BJ (cell line): ENCODE results near the gene CARMIL3. TPM values are rescaled to one million over a fixed set of nuclear protein-coding genes. Genes with fewer than 3 reads are reported as not detected.
"Not testable (repeated sequence)": the region's sequence is repeated elsewhere in the genome, so short reads cannot be mapped to it uniquely, and the experiment has no call there.

Experiments used
- CTCF ChIA-PET: fragments of 350-600 bp; formaldehyde crosslinking; extraction: SDS; loops from one replicate; lab custom pipeline; 2021; ENCODE audit warnings: antibody characterized with exemption, inconsistent platforms; lab: Yijun Ruan, JAX
- POLR2A ChIA-PET: fragments of 300-600 bp; sonication (Branson Sonifier 250); formaldehyde crosslinking; extraction: SDS; loops from one replicate; lab custom pipeline; 2021; ENCODE audit warnings: antibody characterized with exemption; lab: Charles Lee
- DNase-seq: peaks from one replicate; pipeline ENCODE4 v3.0.0-alpha.2; 2011; ENCODE audit warnings: low read depth
- H3K27me3 ChIP-seq: 2 replicates; pipeline ENCODE4 v1.6.0; 2011; ENCODE audit warnings: low read length; ENCODE audit not compliant: control insufficient read depth, insufficient read depth
- H3K36me3 ChIP-seq: 2 replicates; pipeline ENCODE4 v1.5.1; 2011; ENCODE audit warnings: low read length; ENCODE audit not compliant: control insufficient read depth, insufficient read depth
- H3K4me3 ChIP-seq: 2 replicates; pipeline ENCODE4 v1.5.1; 2011; ENCODE audit warnings: low read depth, mild to moderate bottlenecking, control low read depth, low read length
- polyA plus RNA-seq: library from polyadenylated mRNA; depleted of rRNA; stranded (reverse); fragments of >200 nt; gene quantifications from 2 replicates; pipeline ENCODE4 v1.2.3, GENCODE V29; 2011
- TF ChIP-seq, protein P1 (sequence below): IDR thresholded peaks from 2 replicates; pipeline ENCODE4 v1.5.1; 2011; ENCODE audit warnings: low read depth, mild to moderate bottlenecking, control low read depth, inconsistent platforms, low read length, moderate library complexity; ENCODE audit not compliant: insufficient read depth

CARMIL3 gene
- polyA plus RNA-seq, 1 experiment, result 0.04 TPM

DNA sequence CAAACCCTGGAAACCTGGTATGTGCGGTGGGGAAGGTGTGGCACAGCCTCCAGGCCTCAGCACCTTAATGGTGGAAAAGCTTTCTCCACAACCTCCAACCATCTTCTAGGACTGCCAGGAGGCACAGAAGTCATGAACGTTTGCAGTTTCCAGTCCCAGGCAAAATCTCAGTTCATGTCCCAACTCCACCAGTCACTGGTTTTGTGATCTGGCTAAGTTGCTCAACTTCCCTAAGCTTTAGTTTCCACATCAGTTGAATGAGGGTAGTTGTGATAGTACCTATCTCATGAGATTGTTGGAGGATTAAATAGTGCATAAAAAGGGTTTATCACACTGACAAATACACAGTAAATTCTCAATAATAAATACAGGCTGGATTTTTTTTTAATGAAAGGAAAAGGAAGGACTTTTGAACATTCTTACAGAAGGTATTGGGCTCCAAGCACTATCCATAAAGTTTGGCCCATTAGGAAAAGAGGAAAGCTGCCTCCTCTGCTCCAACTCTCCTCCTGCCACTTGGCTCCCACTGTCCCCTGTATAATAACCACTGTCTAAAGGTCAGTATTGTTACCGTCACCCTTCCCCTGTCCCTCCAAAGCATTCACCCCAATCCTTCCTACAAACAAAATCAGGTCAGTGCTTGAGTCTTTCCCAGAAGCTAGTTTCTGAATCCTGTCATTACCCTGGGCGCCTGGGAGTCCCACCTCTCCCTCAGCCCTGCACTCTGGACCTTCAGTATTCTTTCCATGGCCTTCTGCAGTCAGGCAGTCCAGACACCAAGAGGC lies 48.6 kb downstream of the CARMIL3 start:
- no peaks in the 10 kb centered on the region for H3K27me3 ChIP-seq
- no peak overlapping the region for H3K4me3 ChIP-seq
- POLR2A ChIA-PET, result no interaction called here
- CTCF ChIA-PET, result interaction anchor here (1.2 to 13.0 kb wide), 3 partner anchors 7 to 42 kb away, joined by 4 to 136 read pairs (median 6); no protein-coding TSS in a partner anchor
- H3K36me3 ChIP-seq, result peaks cover 42% of the 10 kb centered on the region
- DNase-seq, result no peak
- TF ChIP-seq, protein P1, sequence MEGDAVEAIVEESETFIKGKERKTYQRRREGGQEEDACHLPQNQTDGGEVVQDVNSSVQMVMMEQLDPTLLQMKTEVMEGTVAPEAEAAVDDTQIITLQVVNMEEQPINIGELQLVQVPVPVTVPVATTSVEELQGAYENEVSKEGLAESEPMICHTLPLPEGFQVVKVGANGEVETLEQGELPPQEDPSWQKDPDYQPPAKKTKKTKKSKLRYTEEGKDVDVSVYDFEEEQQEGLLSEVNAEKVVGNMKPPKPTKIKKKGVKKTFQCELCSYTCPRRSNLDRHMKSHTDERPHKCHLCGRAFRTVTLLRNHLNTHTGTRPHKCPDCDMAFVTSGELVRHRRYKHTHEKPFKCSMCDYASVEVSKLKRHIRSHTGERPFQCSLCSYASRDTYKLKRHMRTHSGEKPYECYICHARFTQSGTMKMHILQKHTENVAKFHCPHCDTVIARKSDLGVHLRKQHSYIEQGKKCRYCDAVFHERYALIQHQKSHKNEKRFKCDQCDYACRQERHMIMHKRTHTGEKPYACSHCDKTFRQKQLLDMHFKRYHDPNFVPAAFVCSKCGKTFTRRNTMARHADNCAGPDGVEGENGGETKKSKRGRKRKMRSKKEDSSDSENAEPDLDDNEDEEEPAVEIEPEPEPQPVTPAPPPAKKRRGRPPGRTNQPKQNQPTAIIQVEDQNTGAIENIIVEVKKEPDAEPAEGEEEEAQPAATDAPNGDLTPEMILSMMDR, result no peak

DNA sequence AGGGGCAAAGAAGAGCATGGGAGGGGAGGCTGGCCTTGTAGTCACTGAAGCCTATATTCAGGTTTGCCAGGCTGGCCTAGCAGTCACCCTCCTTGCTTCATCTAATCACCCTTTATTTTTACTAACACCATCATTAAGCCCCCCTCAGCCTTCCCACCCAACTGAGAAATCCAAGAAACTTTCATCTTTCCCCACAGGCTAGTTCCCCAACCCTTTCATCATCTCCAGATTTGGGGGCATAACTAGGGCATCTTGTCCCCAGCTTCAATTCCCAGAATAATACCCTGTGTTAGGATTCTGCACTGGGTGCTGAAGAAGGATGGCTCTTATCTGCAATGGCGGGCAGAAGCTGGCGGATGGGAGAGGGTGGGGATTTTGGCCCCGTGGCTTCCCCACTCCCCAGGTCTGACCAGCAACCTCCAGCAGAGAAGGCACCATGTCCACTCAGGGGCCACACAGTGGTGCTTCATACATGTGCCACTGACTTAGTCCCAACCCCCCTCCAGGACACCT lies 49.2 kb downstream of the CARMIL3 start:
- ChIA-PET POLR2A (no interaction called here), CTCF (interaction anchor here (1.2 to 13.0 kb wide), 3 partner anchors 6 to 43 kb away, joined by 4 to 136 read pairs (median 6); no protein-coding TSS in a partner anchor)
- H3K27me3 ChIP-seq, result no peaks in the 10 kb centered on the region
- TF ChIP-seq, protein P1, result no peak
- H3K4me3 ChIP-seq, result no peak overlapping the region
- H3K36me3 ChIP-seq, result peaks cover 42% of the 10 kb centered on the region
- no peak for DNase-seq

DNA sequence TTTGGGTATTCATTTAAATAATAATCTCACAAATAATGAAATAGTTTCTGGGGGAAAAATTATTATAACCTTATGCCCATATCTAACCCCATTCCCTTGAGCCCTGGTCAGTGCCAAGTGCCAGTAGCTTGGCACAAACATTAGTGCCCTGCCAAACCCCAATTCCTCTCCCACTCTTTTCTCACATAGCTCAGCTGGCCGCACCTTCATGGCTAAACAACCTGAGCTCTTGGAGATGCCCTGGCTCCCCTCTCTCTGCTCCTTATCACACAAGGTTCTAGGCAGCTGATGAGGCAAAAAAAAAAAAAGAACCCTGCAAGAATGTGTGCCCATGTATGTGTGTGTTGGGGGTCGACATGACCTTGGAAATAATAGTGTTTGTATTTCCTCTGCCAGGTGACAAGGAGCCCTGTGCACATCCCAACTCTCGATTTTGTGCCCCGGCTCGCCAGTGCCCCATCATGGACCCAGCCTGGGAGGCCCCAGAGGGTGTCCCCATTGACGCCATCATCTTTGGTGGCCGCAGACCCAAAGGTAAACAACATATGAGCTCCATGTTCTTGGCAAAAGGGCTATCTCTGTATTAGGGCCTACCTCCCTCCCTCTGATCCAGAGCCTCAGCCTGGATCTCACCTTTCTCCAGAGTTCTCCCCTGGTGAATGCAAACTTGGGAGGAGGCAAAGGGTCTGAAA lies 50.7 kb downstream of the CARMIL3 start:
- Histone ChIP-seq H3K4me3 (no peak overlapping the region), H3K36me3 (peaks cover 37% of the 10 kb centered on the region), H3K27me3 (no peaks in the 10 kb centered on the region)
- TF ChIP-seq, protein P1, result no peak
- ChIA-PET CTCF (interaction anchor here (1.0 to 8.8 kb wide), 4 partner anchors 7 to 140 kb away, joined by 3 to 136 read pairs (median 5); partner anchors contain the start of genes PCK2 and TINF2), POLR2A (no interaction called here)
- no peak for DNase-seq

DNA sequence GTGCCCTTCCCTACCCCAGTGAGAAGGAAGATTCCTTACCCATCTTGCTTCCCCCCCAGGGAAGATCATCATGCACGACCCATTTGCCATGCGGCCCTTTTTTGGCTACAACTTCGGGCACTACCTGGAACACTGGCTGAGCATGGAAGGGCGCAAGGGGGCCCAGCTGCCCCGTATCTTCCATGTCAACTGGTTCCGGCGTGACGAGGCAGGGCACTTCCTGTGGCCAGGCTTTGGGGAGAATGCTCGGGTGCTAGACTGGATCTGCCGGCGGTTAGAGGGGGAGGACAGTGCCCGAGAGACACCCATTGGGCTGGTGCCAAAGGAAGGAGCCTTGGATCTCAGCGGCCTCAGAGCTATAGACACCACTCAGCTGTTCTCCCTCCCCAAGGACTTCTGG lies 51.6 kb downstream of the CARMIL3 start:
- Histone ChIP-seq H3K36me3 (peaks cover 31% of the 10 kb centered on the region), H3K4me3 (no peak overlapping the region), H3K27me3 (no peaks in the 10 kb centered on the region)
- CTCF ChIA-PET, result interaction anchor here (1.1 to 8.8 kb wide), 3 partner anchors 8 to 139 kb away, joined by 3 to 136 read pairs (median 7); partner anchors contain the start of genes PCK2 and TINF2
- DNase-seq, result no peak
- TF ChIP-seq, protein P1, result no peak
- POLR2A ChIA-PET, result no interaction called here

DNA sequence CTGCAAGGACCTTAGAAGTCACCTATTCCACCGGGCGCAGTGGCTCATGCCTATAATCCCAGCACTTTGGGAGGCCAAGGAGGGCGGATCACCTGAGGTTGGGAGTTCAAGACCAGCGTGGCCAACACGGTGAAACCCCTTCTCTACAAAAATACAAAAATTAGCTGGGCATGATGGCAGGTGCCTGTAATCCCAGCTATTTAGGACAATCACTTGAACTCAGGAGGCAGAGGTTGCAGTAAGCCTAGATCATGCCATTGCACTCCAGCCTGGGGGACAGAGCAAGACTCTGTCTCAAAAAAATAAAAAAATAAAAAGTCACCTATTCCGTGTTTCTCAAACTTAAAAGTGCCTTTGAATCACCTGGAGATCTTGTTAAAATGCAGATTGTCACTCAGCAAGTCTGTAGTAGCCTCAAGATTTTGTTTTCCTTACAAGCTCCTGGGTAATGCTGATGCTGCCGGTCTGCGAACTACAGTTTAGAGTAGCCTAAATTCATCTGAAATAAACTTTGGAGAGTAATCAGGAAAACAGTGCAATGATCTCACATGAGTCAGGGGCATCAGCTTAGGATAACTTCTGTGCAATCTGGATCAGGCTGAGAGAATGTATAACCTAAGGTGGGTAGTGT lies 53.9 kb downstream of the CARMIL3 start:
- POLR2A ChIA-PET, result interaction anchor here (1.0 kb wide), 1 partner anchor 9 kb away, joined by 3 read pairs; the partner anchor contains the start of genes DCAF11 and NRL

More for the DNA sequence above, 53.9 kb downstream of the CARMIL3 start:
- DNase-seq, H3K4me3 ChIP-seq, H3K27me3 ChIP-seq: not testable (repeated sequence)
- CTCF ChIA-PET, result interaction anchor here (1.1 to 8.8 kb wide), 5 partner anchors 10 to 55 kb away, joined by 3 to 136 read pairs (median 4); partner anchors contain the start of gene PCK2
- peaks cover 17% of the 10 kb centered on the region for H3K36me3 ChIP-seq
